H9 (cell line): ENCODE measurements around the gene ABCA12. TPM values are rescaled to one million over a fixed set of nuclear protein-coding genes. Genes with fewer than 3 reads are reported as not detected.

Experiments
- DNase-seq: peaks from one replicate; pipeline ENCODE4 v3.0.0-alpha.2; 2017
- H2AFZ ChIP-seq: one replicate; pipeline ENCODE4 v1.6.1; 2013; ENCODE audit warnings: mild to moderate bottlenecking, low read length, control low read depth, moderate library complexity
- H2AK5ac ChIP-seq: 2 replicates; pipeline ENCODE4 v1.6.1; 2013; ENCODE audit warnings: low read length, control low read depth, mixed read lengths; ENCODE audit not compliant: insufficient read length
- H2BK120ac ChIP-seq: one replicate; pipeline ENCODE4 v1.6.1; 2013; ENCODE audit warnings: low read depth, mild to moderate bottlenecking, low read length, control low read depth, inconsistent platforms; ENCODE audit not compliant: poor library complexity, severe bottlenecking
- H2BK12ac ChIP-seq: 2 replicates; pipeline ENCODE4 v1.6.1; 2013; ENCODE audit warnings: low read length, control low read depth, mixed read lengths, low read depth; ENCODE audit not compliant: insufficient read length
- H2BK15ac ChIP-seq: 2 replicates; pipeline ENCODE4 v1.6.1; 2013; ENCODE audit warnings: low read depth, low read length, control low read depth
- H2BK20ac ChIP-seq: one replicate; pipeline ENCODE4 v1.6.1; 2013; ENCODE audit warnings: low read depth, mild to moderate bottlenecking, low read length, control low read depth, inconsistent platforms; ENCODE audit not compliant: poor library complexity, severe bottlenecking
- H2BK5ac ChIP-seq: 2 replicates; pipeline ENCODE4 v1.6.1; 2013; ENCODE audit warnings: low read length, control low read depth, mixed read lengths; ENCODE audit not compliant: insufficient read length
- H3K14ac ChIP-seq: 2 replicates; pipeline ENCODE4 v1.6.1; 2013; ENCODE audit warnings: low read length, control low read depth; ENCODE audit not compliant: insufficient read depth
- H3K18ac ChIP-seq: 2 replicates; pipeline ENCODE4 v1.6.1; 2013; ENCODE audit warnings: low read depth, mild to moderate bottlenecking, mixed read lengths, low read length, control low read depth; ENCODE audit not compliant: insufficient read length
- H3K23ac ChIP-seq: 2 replicates; pipeline ENCODE4 v1.6.1; 2013; ENCODE audit warnings: low read length, control low read depth, mixed read lengths, low read depth; ENCODE audit not compliant: insufficient read length
- H3K23me2 ChIP-seq: 2 replicates; pipeline ENCODE4 v1.6.1; 2013; ENCODE audit warnings: low read depth, mild to moderate bottlenecking, mixed read lengths, low read length, control low read depth; ENCODE audit not compliant: insufficient read length, poor library complexity, severe bottlenecking
- H3K27ac ChIP-seq: 2 replicates; pipeline ENCODE4 v1.5.1; 2013; ENCODE audit warnings: low read length, control low read depth, mixed read lengths, low read depth; ENCODE audit not compliant: insufficient read length
- H3K27me3 ChIP-seq: 2 replicates; pipeline ENCODE4 v1.6.1; 2013; ENCODE audit warnings: low read length, control low read depth, inconsistent platforms; ENCODE audit not compliant: insufficient read depth
- H3K4ac ChIP-seq: 2 replicates; pipeline ENCODE4 v1.6.1; 2013; ENCODE audit warnings: low read depth, mild to moderate bottlenecking, control low read depth, inconsistent platforms, low read length, moderate library complexity
- H3K4me1 ChIP-seq: 2 replicates; pipeline ENCODE4 v1.6.1; 2013; ENCODE audit warnings: low read length, control low read depth, inconsistent platforms; ENCODE audit not compliant: insufficient read depth
- H3K4me2 ChIP-seq: 2 replicates; pipeline ENCODE4 v1.6.1; 2013; ENCODE audit warnings: low read length, control low read depth, mixed read lengths; ENCODE audit not compliant: insufficient read length, insufficient read depth
- H3K56ac ChIP-seq: 2 replicates; pipeline ENCODE4 v1.6.1; 2013; ENCODE audit warnings: low read depth, mild to moderate bottlenecking, mixed read lengths, low read length, control low read depth; ENCODE audit not compliant: insufficient read length
- H3K79me1 ChIP-seq: 2 replicates; pipeline ENCODE4 v1.6.1; 2013; ENCODE audit warnings: low read depth, mild to moderate bottlenecking, moderate library complexity, low read length, control low read depth, inconsistent platforms; ENCODE audit not compliant: insufficient read depth, poor library complexity, severe bottlenecking
- H3K79me2 ChIP-seq: 2 replicates; pipeline ENCODE4 v1.6.1; 2013; ENCODE audit warnings: low read length, control low read depth, inconsistent platforms; ENCODE audit not compliant: insufficient read depth
- H3K9ac ChIP-seq: 2 replicates; pipeline ENCODE4 v1.6.1; 2013; ENCODE audit warnings: low read length, control low read depth, mixed read lengths; ENCODE audit not compliant: insufficient read length; ENCODE audit errors: extremely low read depth
- H3K9me3 ChIP-seq: one replicate; pipeline ENCODE4 v1.6.1; 2013; ENCODE audit warnings: low read depth, low read length, inconsistent platforms; ENCODE audit not compliant: control insufficient read depth
- H3T11ph ChIP-seq: one replicate; pipeline ENCODE4 v1.6.1; 2013; ENCODE audit warnings: mild to moderate bottlenecking, low read length, control low read depth, inconsistent platforms
- H4K20me1 ChIP-seq: one replicate; pipeline ENCODE4 v1.6.1; 2013; ENCODE audit not compliant: control insufficient read depth, insufficient read length, insufficient read depth
- H4K5ac ChIP-seq: 2 replicates; pipeline ENCODE4 v1.6.1; 2013; ENCODE audit warnings: low read depth, mild to moderate bottlenecking, mixed read lengths, low read length, control low read depth; ENCODE audit not compliant: insufficient read length
- H4K8ac ChIP-seq: replicated peaks from 2 replicates; pipeline ENCODE4 v1.6.1; 2013; ENCODE audit warnings: low read length, control low read depth, mixed read lengths, low read depth; ENCODE audit not compliant: insufficient read length
- H4K91ac ChIP-seq: 2 replicates; pipeline ENCODE4 v1.6.1; 2013; ENCODE audit warnings: low read depth, mild to moderate bottlenecking, moderate library complexity, mixed read lengths, low read length, control low read depth; ENCODE audit not compliant: insufficient read length
- H3K27ac Mint-ChIP-seq, 3 experiments: 2 replicates in 2 of 3; 3 replicates in 1 of 3; pipeline ENCODE4 v1.8.0; 2020 to 2021; ENCODE audit warnings: mixed read lengths in 3 of 3, mild to moderate bottlenecking in 1 of 3, moderate library complexity in 1 of 3
- H3K27me3 Mint-ChIP-seq: 2 replicates; pipeline ENCODE4 v1.8.0; 2021; ENCODE audit warnings: low read depth, mild to moderate bottlenecking, moderate library complexity, mixed read lengths
- H3K36me3 Mint-ChIP-seq, 3 experiments: 2 replicates in 2 of 3; 3 replicates in 1 of 3; pipeline ENCODE4 v1.8.0; 2020 to 2021; ENCODE audit warnings: low read depth in 3 of 3, mixed read lengths in 3 of 3; ENCODE audit not compliant: insufficient read depth in 1 of 3
- H3K4me1 Mint-ChIP-seq, 2 experiments: 2 replicates each; pipeline ENCODE4 v1.8.0; 2020; ENCODE audit warnings: mixed read lengths in 2 of 2
- H3K4me3 Mint-ChIP-seq, 2 experiments: 2 replicates in 1 of 2; 3 replicates in 1 of 2; pipeline ENCODE4 v1.8.0; 2020 to 2021; ENCODE audit warnings: mild to moderate bottlenecking in 2 of 2, mixed read lengths in 2 of 2, moderate library complexity in 1 of 2
- H3K9me3 Mint-ChIP-seq, 2 experiments: 2 replicates in 1 of 2; 3 replicates in 1 of 2; pipeline ENCODE4 v1.8.0; 2020; ENCODE audit warnings: mild to moderate bottlenecking in 2 of 2, mixed read lengths in 2 of 2, moderate library complexity in 1 of 2
- CTCF ChIP-seq: fragments of 200-600 bp; sonication (generic); conservative IDR thresholded peaks from 3 replicates; pipeline ENCODE4 v1.8.0; 2021; ENCODE audit warnings: antibody characterized with exemption, mild to moderate bottlenecking
- WGBS: extraction: QIAGEN DNeasy Blood & Tissue Kit; methylation state at CpG from one replicate; pipeline ENCODE4 v1.1.7; 2013; ENCODE audit warnings: missing lambda C conversion rate, low lambda C conversion rate, mixed read lengths; ENCODE audit not compliant: insufficient read length; ENCODE audit errors: extremely low coverage; 5-methylcytosine and 5-hydroxymethylcytosine counted together
- total RNA-seq: library from RNA; stranded (reverse); gene quantifications from 2 replicates; pipeline ENCODE4 v1.2.1, GENCODE V29; 2021

Gene ABCA12
- total RNA-seq, 1 experiment from 2014 or later, result not detected

DNA sequence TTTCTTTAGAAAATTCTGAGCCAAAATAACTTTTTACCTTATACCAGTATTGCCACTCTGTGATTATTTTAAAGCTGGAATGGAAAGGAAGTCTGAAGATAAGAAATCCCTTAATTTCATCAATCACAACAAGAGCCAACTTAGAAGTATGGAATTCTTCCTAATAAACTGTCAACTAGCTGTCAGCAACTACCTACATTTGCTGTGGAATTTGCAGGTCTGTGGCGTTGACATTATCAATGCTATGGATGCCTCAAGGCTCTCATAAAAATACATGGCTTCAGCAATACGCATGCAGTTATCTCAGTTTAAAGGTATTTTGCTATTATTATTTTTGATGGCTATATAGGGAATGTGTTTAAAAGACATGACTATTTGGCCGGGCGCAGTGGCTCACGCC lies 108.5 kb downstream of the ABCA12 start:
- Histone ChIP-seq H4K8ac (no peak overlapping the region), H2BK12ac (no peak overlapping the region), H2BK120ac (no peak overlapping the region), H2AFZ (no peak overlapping the region), H3T11ph (no peak overlapping the region), H2BK5ac (no peak overlapping the region), H2AK5ac (no peak overlapping the region), H2BK15ac (no peak overlapping the region), H4K20me1 (no peaks in the 10 kb centered on the region), H2BK20ac (no peak overlapping the region), H3K27ac (no peak overlapping the region), H3K9ac (no peak overlapping the region), H3K9me3 (no peaks in the 10 kb centered on the region), H3K79me2 (no peaks in the 10 kb centered on the region), H3K4ac (no peak overlapping the region), H3K23me2 (no peaks in the 10 kb centered on the region), H3K27me3 (no peaks in the 10 kb centered on the region), H3K4me1 (no peaks in the 10 kb centered on the region), H4K91ac (no peak overlapping the region), H3K79me1 (no peaks in the 10 kb centered on the region), H3K4me2 (no peak overlapping the region), H3K23ac (no peak overlapping the region), H3K18ac (no peak overlapping the region), H3K14ac (no peak overlapping the region), H4K5ac (no peak overlapping the region), H3K56ac (no peak overlapping the region)
- H3K36me3 Mint-ChIP-seq, result no peaks in the 10 kb centered on the region
- DNase-seq, result no peak
- no peaks in the 10 kb centered on the region for H3K27me3 Mint-ChIP-seq
- no CpG with 5 or more reads among the region's 5 CpGs for WGBS
- peaks cover 4 to 7% of the 10 kb centered on the region in 2 experiments; a peak in 2 of 4 replicates for H3K4me1 Mint-ChIP-seq
- no peaks in the 10 kb centered on the region for H3K9me3 Mint-ChIP-seq
- TF ChIP-seq CTCF, result no peak
- no peak overlapping the region for H3K27ac Mint-ChIP-seq
- no peak overlapping the region for H3K4me3 Mint-ChIP-seq
